Right cardiac atrium (tissue), 5 donors: Measurements from ENCODE around the gene TRIM46. TPM values are rescaled to one million over a fixed set of nuclear protein-coding genes. Genes with fewer than 3 reads are reported as not detected.
"Not testable (repeated sequence)": the region's sequence is repeated elsewhere in the genome, so short reads cannot be mapped to it uniquely, and the experiment has no call there.

Experiments used
- ATAC-seq, 2 donors: fragments of 200-7000 bp; cut with Tn5 transposase; one replicate each; pipeline versions ENCODE4 v1.8.0 to v1.9.1; 2020; ENCODE audit warnings: moderate library complexity in 2 of 2, mild to moderate bottlenecking in 1 of 2
- DNase-seq, 3 donors: peaks; one replicate each; pipeline ENCODE4 v3.0.0-alpha.2; 2020
- H3K27ac ChIP-seq: one replicate; pipeline ENCODE4 v1.5.1; 2013; ENCODE audit warnings: mild to moderate bottlenecking, low read length, control low read depth, moderate library complexity
- H3K27me3 ChIP-seq: one replicate; pipeline ENCODE4 v1.6.1; 2013; ENCODE audit not compliant: control insufficient read depth, insufficient read depth
- H3K4me1 ChIP-seq: one replicate; pipeline ENCODE4 v1.6.1; 2013; ENCODE audit warnings: low read length; ENCODE audit not compliant: control insufficient read depth, insufficient read depth
- H3K4me3 ChIP-seq: one replicate; pipeline ENCODE4 v1.5.1; 2013; ENCODE audit warnings: low read length, control low read depth
- H3K9me3 ChIP-seq: one replicate; pipeline ENCODE4 v1.6.1; 2013; ENCODE audit warnings: low read length; ENCODE audit not compliant: control insufficient read depth
- WGBS: extraction: QIAGEN DNeasy Blood & Tissue Kit; methylation state at CpG from one replicate; pipeline ENCODE4 v1.1.7; 2013; 5-methylcytosine and 5-hydroxymethylcytosine counted together
- intact Hi-C, 4 donors: fragments of 100-400 bp; cut with DNase I; formaldehyde crosslinking; loops; one replicate each; pipeline versions ENCODE4 v1.11.0 to v1.14.0; 2022 to 2023
- polyA plus RNA-seq: library from polyadenylated mRNA; stranded (reverse); fragments of 200-250 nt; gene quantifications from one replicate; pipeline ENCODE4 v1.2.3, GENCODE V29; 2013
- total RNA-seq, 4 donors: library from RNA; stranded (reverse); fragmentation: NEBNext Ultra II Directional; extraction: Animal tissue kit (Norgen Biotek cat#: 25700); gene quantifications; one replicate each; pipeline ENCODE4 v1.2.1, GENCODE V29; 2021
- donor health status: healthy with polysubstance abuse.
- donor health status: DM: no; HTN: yes; CAD: no.
- donor health status: DM: no; HTN: no; CAD: no.
- donor health status: DM: no; HTN: yes; CAD: no; lungs with severe emphysema.
- donor health status: DM: yes; HTN: yes; CAD: no.

The TRIM46 gene
- total and polyA plus RNA-seq, 5 donors = 0.17 to 0.37 (median 0.25) TPM

DNA sequence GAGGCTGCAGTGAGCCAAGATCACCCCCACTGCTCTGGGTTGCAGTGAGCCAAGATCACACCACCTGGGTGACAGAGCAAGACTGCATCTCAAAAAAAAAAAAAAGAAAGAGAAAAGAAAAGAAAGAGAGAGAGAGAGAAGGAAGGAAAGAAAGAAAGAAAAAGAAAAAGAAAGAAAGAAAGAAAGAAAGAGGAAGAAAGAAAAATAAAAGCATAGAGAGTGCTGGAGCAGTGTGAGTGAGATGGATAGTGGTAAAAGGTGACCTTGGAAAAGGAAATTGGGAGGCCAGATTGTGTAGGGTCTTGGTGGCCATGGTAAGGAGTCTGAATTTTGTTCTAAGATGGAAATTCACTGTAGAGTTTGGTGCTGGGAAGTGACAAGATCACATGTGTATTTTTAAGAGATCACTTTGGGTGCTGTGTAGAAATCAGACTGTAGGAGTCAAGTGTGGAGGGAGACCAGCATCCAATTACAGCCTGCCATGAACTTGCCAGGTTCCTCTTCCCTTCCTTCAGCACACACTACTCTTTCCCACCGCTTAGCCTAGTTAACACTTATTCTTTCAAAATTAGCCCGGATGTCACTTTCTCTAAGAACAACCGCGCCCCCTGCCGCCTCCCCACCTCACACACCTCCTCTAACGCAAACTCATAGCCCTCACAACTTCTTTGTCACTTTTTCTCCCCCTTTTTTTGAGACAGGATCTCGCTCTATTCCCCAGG, 52.7 kb downstream of the TRIM46 start:
- peak; percentile 76 to 91 (median 90) for DNase-seq
- peaks cover 3% of the 10 kb centered on the region for H3K9me3 ChIP-seq
- no peaks in the 10 kb centered on the region for H3K27me3 ChIP-seq
- peak overlapping the region; percentile 69 for H3K27ac ChIP-seq
- intact Hi-C loops = loop anchor here in 2 of 4 donors (10.0 kb wide), 1 partner anchor 52 kb away; the partner anchor contains the start of genes KRTCAP2 (in 2 of the 2) and TRIM46 (in 2 of the 2)
- 1% methylated on average over 7 of the region's 7 CpGs for WGBS
- peak; percentile 63 to 71 for ATAC-seq
- peak overlapping the region; percentile 68 for H3K4me3 ChIP-seq
- no peaks in the 10 kb centered on the region for H3K4me1 ChIP-seq

DNA sequence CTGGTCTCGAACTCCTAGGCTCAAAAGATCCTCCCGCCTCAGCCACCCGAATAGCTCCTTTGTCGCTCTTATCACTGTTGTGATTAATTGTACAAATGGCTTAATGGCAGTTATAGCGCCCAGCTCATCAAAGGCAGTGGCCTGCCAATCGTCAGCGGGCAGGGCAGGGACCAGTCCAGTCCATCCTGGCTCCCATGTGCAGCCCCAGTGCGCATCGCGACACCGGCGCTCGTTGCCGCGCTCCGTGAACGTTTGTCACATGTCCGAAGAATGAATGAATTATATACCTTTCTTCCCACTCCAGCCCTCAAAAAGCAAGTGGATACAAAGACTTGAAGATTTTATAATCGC, 53.2 kb downstream of the TRIM46 start:
- peak; percentile 58 to 84 (median 80) for DNase-seq
- intact Hi-C loops = loop anchor here in 2 of 4 donors (10.0 kb wide), 1 partner anchor 52 kb away; the partner anchor contains the start of genes KRTCAP2 (in 2 of the 2) and TRIM46 (in 2 of the 2)
- ATAC-seq = peak; percentile 56 to 70
- Histone ChIP-seq H3K4me1 (no peaks in the 10 kb centered on the region), H3K4me3 (peak overlapping the region; percentile 68), H3K27ac (peak overlapping the region; percentile 69), H3K27me3 (no peaks in the 10 kb centered on the region), H3K9me3 (peaks cover 3% of the 10 kb centered on the region)
- under 1% methylated on average over 19 of the region's 19 CpGs for WGBS

DNA sequence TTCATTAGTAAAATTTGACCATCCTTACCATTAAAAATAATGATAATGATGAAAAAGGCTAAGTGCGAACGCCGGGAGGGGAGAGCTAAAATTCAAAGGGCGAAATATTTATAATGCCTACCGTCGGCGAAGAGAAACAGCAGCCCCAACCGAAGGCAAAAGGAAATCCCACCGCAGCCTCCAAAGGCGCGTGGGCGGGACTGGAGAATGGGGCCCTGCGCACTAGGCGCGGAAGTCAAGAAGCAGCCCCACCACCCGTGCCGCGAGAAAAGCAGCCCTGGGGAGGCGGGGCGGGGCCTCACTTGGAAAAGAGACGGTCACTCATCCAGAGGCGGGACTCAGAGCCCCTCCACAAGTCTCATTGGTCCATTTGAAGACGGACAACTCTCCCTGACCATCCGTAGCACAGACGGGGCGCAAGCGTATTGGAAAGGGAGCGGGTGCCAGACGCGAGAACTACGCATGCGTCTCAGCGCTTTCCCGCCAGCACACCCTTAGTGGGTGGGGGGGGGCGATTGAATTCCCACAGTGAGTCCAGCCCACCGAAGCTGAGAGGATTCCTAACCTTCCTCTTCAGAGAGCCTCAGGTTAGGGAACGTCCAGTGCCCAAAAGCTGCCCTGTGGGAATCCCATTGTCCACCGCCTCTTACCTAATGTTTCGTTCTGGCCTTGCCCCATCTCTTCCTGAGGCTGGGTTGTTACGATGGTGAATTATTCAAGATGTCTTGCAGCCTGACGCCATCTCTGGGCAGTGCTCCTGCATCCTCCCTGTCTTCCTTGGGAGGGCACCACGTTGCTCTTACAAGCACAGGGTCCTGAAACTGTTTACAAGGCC, 53.8 kb downstream of the TRIM46 start:
- Histone ChIP-seq H3K27me3 (no peaks in the 10 kb centered on the region), H3K27ac (peak overlapping the region; percentile 82), H3K4me1 (no peaks in the 10 kb centered on the region), H3K9me3 (peaks cover 3% of the 10 kb centered on the region), H3K4me3 (peak overlapping the region; percentile 68)
- DNase-seq (peak; percentile 98 to 99 (median 99)), ATAC-seq (peak; percentile 98)
- intact Hi-C loops = loop anchor here in 3 of 4 donors (2.0 to 10.0 kb wide), 2 partner anchors 17 to 53 kb away; partner anchors contain the start of genes KRTCAP2 (in 2 of the 3) and TRIM46 (in 2 of the 3)
- WGBS = under 1% methylated on average over 42 of the region's 42 CpGs

DNA sequence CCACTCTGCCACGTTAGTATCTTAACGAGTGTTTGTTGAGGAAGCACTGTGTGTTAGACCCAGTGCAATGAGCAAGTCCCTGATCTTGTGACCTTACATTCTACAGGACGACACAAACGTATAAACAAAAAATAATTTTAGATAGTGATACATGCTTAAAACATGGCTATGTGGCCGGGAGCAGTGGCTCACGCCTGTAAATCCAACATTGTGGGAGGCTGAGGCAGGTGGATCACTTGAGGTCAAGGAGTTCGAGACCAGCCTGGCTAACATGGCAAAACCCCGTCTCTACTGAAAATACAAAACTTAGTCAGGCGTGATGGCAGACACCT, 54.4 kb downstream of the TRIM46 start:
- intact Hi-C loops = loop anchor here in 3 of 4 donors (2.0 to 10.0 kb wide), 2 partner anchors 17 to 53 kb away; partner anchors contain the start of genes KRTCAP2 (in 2 of the 3) and TRIM46 (in 2 of the 3)
- H3K9me3 ChIP-seq = peaks cover 3% of the 10 kb centered on the region
- ATAC-seq (no peak), DNase-seq (peak in 1 of 3 donors; percentile 33)
- H3K27me3 ChIP-seq = no peaks in the 10 kb centered on the region
- no peaks in the 10 kb centered on the region for H3K4me1 ChIP-seq
- 47% methylated on average over 9 of the region's 9 CpGs for WGBS
- H3K27ac ChIP-seq = peak overlapping the region; percentile 82
- peak overlapping the region; percentile 39 for H3K4me3 ChIP-seq

DNA sequence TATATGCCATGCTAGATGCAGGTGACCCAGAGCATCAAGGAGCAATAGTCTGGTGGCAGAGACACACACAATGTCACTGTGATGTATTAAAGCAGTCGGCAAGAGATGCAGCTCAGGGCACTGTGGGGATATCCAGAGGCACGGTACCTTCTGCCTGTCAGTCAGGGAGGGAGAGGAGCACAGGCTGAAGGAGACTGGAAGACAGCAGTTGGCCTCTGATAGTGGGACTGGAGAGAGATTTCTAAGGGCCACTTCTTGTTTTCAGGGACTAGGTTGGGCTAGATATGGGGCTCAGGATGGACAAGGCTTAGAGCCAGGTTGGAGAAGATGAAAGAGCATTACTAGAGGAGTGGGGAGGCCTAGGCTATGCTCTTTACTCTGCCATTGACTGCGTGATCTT, 57.7 kb downstream of the TRIM46 start:
- H3K4me1 ChIP-seq, intact Hi-C loops, DNase-seq, H3K27me3 ChIP-seq, ATAC-seq, H3K4me3 ChIP-seq, H3K9me3 ChIP-seq, H3K27ac ChIP-seq: not testable (repeated sequence)
- 79% methylated on average over 3 of the region's 3 CpGs for WGBS

DNA sequence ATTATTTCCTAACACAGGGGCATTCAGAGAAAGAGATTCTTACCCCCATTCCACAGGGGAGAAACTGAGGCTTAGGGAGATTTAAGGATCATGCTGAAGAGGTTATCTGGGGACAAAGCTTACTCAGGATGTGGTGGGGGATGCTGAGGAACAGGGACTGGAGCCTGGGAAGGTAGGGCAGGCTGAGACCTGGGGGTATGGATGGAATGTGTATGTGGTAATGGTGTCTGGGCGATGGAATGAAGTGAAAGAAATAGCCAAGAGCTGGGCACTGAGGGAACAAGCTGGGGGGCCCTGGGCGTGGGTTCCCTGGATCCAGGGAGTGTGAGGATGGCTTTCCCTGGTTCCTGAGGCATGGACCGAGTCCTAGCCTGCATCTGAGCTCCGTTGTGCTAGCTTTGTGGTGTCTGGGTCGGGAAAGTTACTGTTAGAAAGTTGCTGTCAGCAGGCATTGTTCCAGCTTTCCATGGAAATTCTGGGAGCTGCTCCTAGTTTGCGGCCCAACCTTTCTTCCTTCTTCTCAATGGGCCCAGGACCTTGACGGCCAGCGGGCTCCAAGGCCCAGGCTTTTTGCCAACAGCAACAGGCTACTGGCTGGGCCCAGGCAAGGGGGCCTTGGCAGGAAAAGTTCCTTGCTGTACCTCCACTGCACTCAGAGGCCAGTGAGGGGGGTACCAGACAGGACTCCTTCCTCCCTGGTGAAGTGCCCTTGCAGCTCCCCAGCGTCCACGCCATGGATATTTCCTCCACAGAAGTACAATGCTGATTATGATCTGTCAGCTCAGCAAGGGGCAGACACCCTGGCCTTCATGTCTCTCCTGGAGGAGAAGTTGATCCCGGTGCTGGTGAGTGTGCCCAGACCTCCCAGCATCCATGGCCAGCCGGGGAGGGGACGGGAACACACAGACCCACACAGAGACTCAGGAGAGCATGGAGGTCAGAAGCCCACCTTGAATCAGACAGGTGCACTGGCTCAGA, 58.6 kb downstream of the TRIM46 start:
- intact Hi-C loops, H3K4me1 ChIP-seq, H3K9me3 ChIP-seq, H3K4me3 ChIP-seq, H3K27me3 ChIP-seq: not testable (repeated sequence)
- 50% methylated on average over 13 of the region's 13 CpGs for WGBS
- H3K27ac ChIP-seq = peak overlapping the region; percentile 44
- DNase-seq (peak; percentile 77 to 90 (median 87)), ATAC-seq (peak; percentile 42 to 62)

DNA sequence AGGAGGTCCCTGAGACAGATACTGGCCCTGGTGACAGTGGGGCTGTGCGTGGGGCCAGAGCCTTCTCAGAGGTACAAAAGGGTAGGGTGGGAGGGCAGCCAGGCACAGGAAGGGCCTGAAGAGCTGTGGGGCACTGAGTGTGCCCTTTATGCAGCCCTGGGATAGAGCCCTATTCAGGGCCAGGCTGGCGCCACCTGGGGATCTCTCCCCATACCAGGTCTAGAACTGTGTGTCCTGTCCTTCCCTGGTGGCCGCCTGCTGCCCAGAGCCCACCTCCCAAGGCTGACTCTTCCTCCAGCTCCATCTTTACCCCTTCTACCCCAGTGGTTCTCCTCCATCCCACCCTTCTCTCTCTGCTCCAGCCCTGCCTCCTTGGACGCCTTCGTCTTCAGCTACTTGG, 59.9 kb downstream of the TRIM46 start:
- peak in 1 of 2 donors; percentile 1 for ATAC-seq
- H3K27me3 ChIP-seq, H3K4me1 ChIP-seq, H3K4me3 ChIP-seq, DNase-seq, intact Hi-C loops, H3K27ac ChIP-seq, H3K9me3 ChIP-seq: not testable (repeated sequence)
- 91% methylated on average over 2 of the region's 5 CpGs for WGBS

Other genes starting within 250 kb of the TRIM46 start
- gene PMVK, start 237.1 kb upstream of the TRIM46 start, total RNA-seq = 10 to 100 TPM; 51.5 to 74.3 (median 61.8) TPM
- gene PMVK, start 237.1 kb upstream of the TRIM46 start, polyA plus RNA-seq = 74.0 TPM
- gene PBXIP1, start 217.8 kb upstream of the TRIM46 start, total RNA-seq = 100 to 1,000 TPM in 1 of 4 donors, 10 to 100 TPM in 3; 84.8 to 104 (median 90.1) TPM
- 82.9 TPM for gene PBXIP1, start 217.8 kb upstream of the TRIM46 start, polyA plus RNA-seq
- 10 to 100 TPM; 14.6 to 22.0 (median 18.6) TPM for gene PYGO2, start 212.1 kb upstream of the TRIM46 start, total RNA-seq
- 14.3 TPM for gene PYGO2, start 212.1 kb upstream of the TRIM46 start, polyA plus RNA-seq
- 10 to 100 TPM; 63.2 to 81.7 (median 71.4) TPM for gene SHC1, start 203.1 kb upstream of the TRIM46 start, total RNA-seq
- 37.9 TPM for gene SHC1, start 203.1 kb upstream of the TRIM46 start, polyA plus RNA-seq
- 10 to 100 TPM; 19.9 to 28.1 (median 23.4) TPM for gene CKS1B, start 199.2 kb upstream of the TRIM46 start, total RNA-seq
- 28.9 TPM for gene CKS1B, start 199.2 kb upstream of the TRIM46 start, polyA plus RNA-seq
- gene FLAD1, start 190.5 kb upstream of the TRIM46 start, total RNA-seq = 10 to 100 TPM; 22.8 to 32.7 (median 25.2) TPM
- gene FLAD1, start 190.5 kb upstream of the TRIM46 start, polyA plus RNA-seq = 25.3 TPM
- gene LENEP, start 180.3 kb upstream of the TRIM46 start, total RNA-seq = not detected
- not detected for gene LENEP, start 180.3 kb upstream of the TRIM46 start, polyA plus RNA-seq
- 10 to 100 TPM; 40.3 to 66.6 (median 52.7) TPM for gene ZBTB7B, start 171.0 kb upstream of the TRIM46 start, total RNA-seq
- 41.7 TPM for gene ZBTB7B, start 171.0 kb upstream of the TRIM46 start, polyA plus RNA-seq
- gene DCST2, start 140.1 kb upstream of the TRIM46 start, total RNA-seq = under 1 TPM in 3 of 4 donors, not detected in 1; 0.25 to 0.33 (median 0.32) TPM
- 0.23 TPM for gene DCST2, start 140.1 kb upstream of the TRIM46 start, polyA plus RNA-seq
- not detected for gene DCST1, start 140.0 kb upstream of the TRIM46 start, total RNA-seq
- gene DCST1, start 140.0 kb upstream of the TRIM46 start, polyA plus RNA-seq = not detected
- gene ADAM15, start 122.5 kb upstream of the TRIM46 start, total RNA-seq = 100 to 1,000 TPM in 1 of 4 donors, 10 to 100 TPM in 3; 51.2 to 106 (median 63.6) TPM
- gene ADAM15, start 122.5 kb upstream of the TRIM46 start, polyA plus RNA-seq = 68.4 TPM
- 1 to 10 TPM; 3.3 to 4.2 (median 3.7) TPM for gene EFNA4, start 110.1 kb upstream of the TRIM46 start, total RNA-seq
- 3.0 TPM for gene EFNA4, start 110.1 kb upstream of the TRIM46 start, polyA plus RNA-seq
- 1 to 10 TPM in 3 of 4 donors, under 1 TPM in 1; 0.78 to 1.9 (median 1.2) TPM for gene EFNA3, start 95.0 kb upstream of the TRIM46 start, total RNA-seq
- 1.1 TPM for gene EFNA3, start 95.0 kb upstream of the TRIM46 start, polyA plus RNA-seq
- 10 to 100 TPM; 25.4 to 41.4 (median 36.4) TPM for gene EFNA1, start 46.0 kb upstream of the TRIM46 start, total RNA-seq
- gene EFNA1, start 46.0 kb upstream of the TRIM46 start, polyA plus RNA-seq = 28.8 TPM
- gene SLC50A1, start 38.0 kb upstream of the TRIM46 start, total RNA-seq = 10 to 100 TPM in 2 of 4 donors, 1 to 10 TPM in 2; 8.1 to 10.1 (median 9.3) TPM
- 13.6 TPM for gene SLC50A1, start 38.0 kb upstream of the TRIM46 start, polyA plus RNA-seq
- gene DPM3, start 33.3 kb upstream of the TRIM46 start, total RNA-seq = 10 to 100 TPM; 71.2 to 81.6 (median 74.6) TPM
- 186 TPM for gene DPM3, start 33.3 kb upstream of the TRIM46 start, polyA plus RNA-seq
- gene KRTCAP2, start 545 bp upstream of the TRIM46 start, total RNA-seq = 100 to 1,000 TPM; 122 to 150 (median 130) TPM
- 217 TPM for gene KRTCAP2, start 545 bp upstream of the TRIM46 start, polyA plus RNA-seq
- 10 to 100 TPM; 16.5 to 33.4 (median 20.1) TPM for gene THBS3, start 34.0 kb downstream of the TRIM46 start, total RNA-seq
- gene THBS3, start 34.0 kb downstream of the TRIM46 start, polyA plus RNA-seq = 19.6 TPM
- gene MTX1, start 34.8 kb downstream of the TRIM46 start, total RNA-seq = 10 to 100 TPM; 20.1 to 24.3 (median 21.1) TPM
- gene MTX1, start 34.8 kb downstream of the TRIM46 start, polyA plus RNA-seq = 31.9 TPM
- 10 to 100 TPM; 14.2 to 22.3 (median 15.8) TPM for gene ENTREP3, start 81.6 kb downstream of the TRIM46 start, total RNA-seq
- 9.4 TPM for gene ENTREP3, start 81.6 kb downstream of the TRIM46 start, polyA plus RNA-seq
- gene SCAMP3, start 88.5 kb downstream of the TRIM46 start, total RNA-seq = 10 to 100 TPM; 50.3 to 65.2 (median 54.9) TPM
- gene SCAMP3, start 88.5 kb downstream of the TRIM46 start, polyA plus RNA-seq = 59.3 TPM
- 10 to 100 TPM; 19.4 to 26.2 (median 22.5) TPM for gene CLK2, start 99.7 kb downstream of the TRIM46 start, total RNA-seq
- 21.8 TPM for gene CLK2, start 99.7 kb downstream of the TRIM46 start, polyA plus RNA-seq
- gene HCN3, start 103.6 kb downstream of the TRIM46 start, total RNA-seq = 1 to 10 TPM in 2 of 4 donors, under 1 TPM in 2; 0.92 to 1.4 (median 1.1) TPM
- gene HCN3, start 103.6 kb downstream of the TRIM46 start, polyA plus RNA-seq = 0.77 TPM
- not detected for gene PKLR, start 127.6 kb downstream of the TRIM46 start, total RNA-seq
- gene PKLR, start 127.6 kb downstream of the TRIM46 start, polyA plus RNA-seq = not detected
- 100 to 1,000 TPM in 2 of 4 donors, 10 to 100 TPM in 2; 78.9 to 113 (median 99.1) TPM for gene FDPS, start 135.0 kb downstream of the TRIM46 start, total RNA-seq
- gene FDPS, start 135.0 kb downstream of the TRIM46 start, polyA plus RNA-seq = 103 TPM
- 10 to 100 TPM; 20.8 to 29.7 (median 24.5) TPM for gene RUSC1, start 147.0 kb downstream of the TRIM46 start, total RNA-seq
- 23.2 TPM for gene RUSC1, start 147.0 kb downstream of the TRIM46 start, polyA plus RNA-seq